NCI-H524 treated with DMSO at 0.1 percent for 48 hours (cell line): ENCODE measurements around the gene EP400.

Experiments used
- DNase-seq: peaks from one replicate; lab custom pipeline; 2025; lab: John Stamatoyannopoulos, UW

Gene EP400

GRCh38 chr12:132123970-132124765, 174.4 kb downstream of the EP400 start:
- DNase-seq: no peak

- DNase-seq: no peak
Observed at GRCh38 chr12:132124766-132125425, 175.2 kb downstream of the EP400 start.

GRCh38 chr12:132125736-132126135, 176.0 kb downstream of the EP400 start:
- DNase-seq: no peak

GRCh38 chr12:132127041-132127440, 177.3 kb downstream of the EP400 start:
- no peak for DNase-seq

GRCh38 chr12:132129007-132129406, 179.3 kb downstream of the EP400 start:
- no peak for DNase-seq

GRCh38 chr12:132130690-132131089, 180.9 kb downstream of the EP400 start:
- DNase-seq: no peak
